ENCODE data around the gene PBLD.
A peak's percentile ranks its signal among the peaks of the same experiment; 100 is the strongest.
"Not testable (repeated sequence)": the region's sequence is repeated elsewhere in the genome, so short reads cannot be mapped to it uniquely, and the experiment has no call there.

The PBLD gene

DNA sequence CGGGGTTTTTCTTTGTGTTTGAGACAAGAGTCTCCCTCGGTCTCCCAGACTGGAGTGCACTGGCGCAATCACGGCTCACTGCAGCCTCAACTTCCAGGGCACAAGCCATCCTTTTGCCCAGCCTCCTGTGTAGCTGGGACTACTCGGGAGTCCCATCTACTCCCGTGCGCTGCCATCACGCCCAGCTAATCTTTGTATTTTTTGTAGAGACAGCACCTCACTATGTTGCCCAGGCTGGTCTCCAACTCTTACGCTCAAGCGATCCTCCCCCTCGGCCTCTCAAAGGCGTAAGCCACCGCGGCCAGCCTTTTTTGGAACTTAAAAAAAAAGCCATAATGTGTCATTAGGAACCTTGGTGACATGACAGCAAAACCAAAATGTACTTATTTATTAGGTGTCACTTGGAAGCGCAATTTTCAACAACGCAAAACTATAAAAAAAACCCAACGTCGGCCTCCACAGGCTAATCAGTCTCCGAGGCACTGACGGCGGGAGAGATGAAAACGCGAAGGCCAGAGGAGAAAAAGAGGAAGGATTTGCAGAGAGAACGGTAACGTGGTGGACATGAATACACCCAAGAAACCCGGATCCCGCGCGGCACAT, 1.8 kb downstream of the PBLD start:
- DNase-seq (ENCODE audit: low spot score), result no peak

GRCh38 chr10:68329506-68329861, 3.2 kb downstream of the PBLD start:
- DNase-seq (ENCODE audit: low spot score), result no peak

GRCh38 chr10:68327889-68328786, 4.6 kb downstream of the PBLD start:
- peak; percentile 69 for DNase-seq (ENCODE audit: low spot score)

DNA sequence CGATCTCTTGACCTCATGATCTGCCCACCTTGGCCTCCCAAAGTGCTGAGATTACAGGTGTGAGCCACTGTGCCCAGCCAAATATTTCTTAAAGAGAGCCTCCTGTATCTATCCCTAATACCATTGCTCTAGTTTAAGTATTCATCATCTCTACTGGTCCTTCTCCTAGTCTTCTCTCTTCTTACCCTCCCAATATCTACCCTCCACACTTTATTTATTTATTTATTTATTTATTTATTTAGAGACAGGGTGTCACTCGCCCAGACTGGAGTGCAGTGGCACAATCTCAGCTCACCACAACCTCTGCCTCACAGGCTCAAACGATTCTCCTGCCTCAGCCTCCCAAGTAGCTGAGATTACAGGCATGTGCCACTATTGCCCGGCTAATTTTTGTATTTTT, 8.3 kb downstream of the PBLD start:
- DNase-seq (ENCODE audit: low spot score), result not testable (repeated sequence)

- no peak for DNase-seq (ENCODE audit: low spot score)
Measured at GRCh38 chr10:68318331-68319059, 14.2 kb downstream of the PBLD start.

- DNase-seq (ENCODE audit: low spot score), result no peak
Measured at GRCh38 chr10:68315582-68315981, 17.1 kb downstream of the PBLD start.

GRCh38 chr10:68314930-68315329, 17.8 kb downstream of the PBLD start:
- not testable (repeated sequence) for DNase-seq (ENCODE audit: low spot score)

DNA sequence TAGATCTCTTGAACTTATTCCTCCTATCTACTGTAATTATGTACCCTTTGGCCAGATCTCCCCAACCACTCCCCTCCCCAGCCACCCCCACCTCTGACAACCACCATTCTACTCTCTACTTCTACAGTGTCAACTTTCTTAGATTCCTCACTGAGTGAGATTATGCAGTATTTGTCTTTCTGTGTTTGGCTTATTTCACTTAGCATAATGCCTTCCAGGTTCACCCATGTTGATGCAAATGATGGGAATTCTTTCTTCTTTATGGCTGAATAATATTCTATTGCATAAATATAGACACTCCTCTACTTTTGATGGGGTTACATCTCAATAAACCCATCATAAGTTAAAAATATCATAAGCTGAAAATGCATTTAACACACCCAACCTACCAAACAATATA, 22.2 kb downstream of the PBLD start:
- DNase-seq (ENCODE audit: low spot score), result no peak

- DNase-seq (ENCODE audit: low spot score), result no peak
Measured at GRCh38 chr10:68305854-68306253, 26.9 kb downstream of the PBLD start.

GRCh38 chr10:68303849-68304412, 28.8 kb downstream of the PBLD start:
- DNase-seq (ENCODE audit: low spot score), result no peak

- no peak for DNase-seq (ENCODE audit: low spot score)
Measured at GRCh38 chr10:68302871-68303270, 29.9 kb downstream of the PBLD start.

GRCh38 chr10:68302503-68302823, 30.3 kb downstream of the PBLD start:
- no peak for DNase-seq (ENCODE audit: low spot score)

DNA sequence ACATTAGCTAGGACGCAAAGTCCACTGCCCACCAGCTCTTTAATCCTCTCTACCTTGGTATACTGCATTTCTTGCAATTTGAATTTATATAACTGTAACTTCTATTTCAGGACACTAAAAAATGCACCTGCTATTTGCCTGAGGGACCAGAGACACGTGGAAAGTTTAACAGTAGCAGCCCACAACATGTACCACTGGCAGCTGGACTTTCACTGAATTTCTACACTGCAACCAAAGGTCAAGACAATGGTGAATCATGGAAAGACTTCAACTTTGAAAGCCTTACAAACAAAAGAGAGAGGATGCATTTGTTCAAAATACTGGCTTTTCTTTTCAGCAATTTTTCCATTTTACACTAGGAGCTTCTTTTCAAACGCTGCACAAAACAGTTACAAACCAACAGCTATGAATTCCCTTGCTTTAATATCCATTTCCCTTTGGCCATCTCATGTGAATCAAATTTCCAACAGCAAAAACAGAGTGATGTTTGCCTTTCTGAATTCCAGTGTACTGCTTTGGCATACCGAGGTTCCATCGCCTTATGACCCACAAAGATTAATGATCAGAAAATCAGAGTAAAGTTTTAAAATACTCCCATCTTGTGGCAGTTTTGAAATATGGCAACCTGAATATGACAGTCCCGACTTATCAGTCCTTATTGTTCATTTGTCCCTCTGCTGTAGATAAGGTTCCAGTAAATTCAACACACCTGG, 30.8 kb downstream of the PBLD start:
- peak; percentile 57 for DNase-seq (ENCODE audit: low spot score)

GRCh38 chr10:68301301-68301700, 31.4 kb downstream of the PBLD start:
- no peak for DNase-seq (ENCODE audit: low spot score)

DNA sequence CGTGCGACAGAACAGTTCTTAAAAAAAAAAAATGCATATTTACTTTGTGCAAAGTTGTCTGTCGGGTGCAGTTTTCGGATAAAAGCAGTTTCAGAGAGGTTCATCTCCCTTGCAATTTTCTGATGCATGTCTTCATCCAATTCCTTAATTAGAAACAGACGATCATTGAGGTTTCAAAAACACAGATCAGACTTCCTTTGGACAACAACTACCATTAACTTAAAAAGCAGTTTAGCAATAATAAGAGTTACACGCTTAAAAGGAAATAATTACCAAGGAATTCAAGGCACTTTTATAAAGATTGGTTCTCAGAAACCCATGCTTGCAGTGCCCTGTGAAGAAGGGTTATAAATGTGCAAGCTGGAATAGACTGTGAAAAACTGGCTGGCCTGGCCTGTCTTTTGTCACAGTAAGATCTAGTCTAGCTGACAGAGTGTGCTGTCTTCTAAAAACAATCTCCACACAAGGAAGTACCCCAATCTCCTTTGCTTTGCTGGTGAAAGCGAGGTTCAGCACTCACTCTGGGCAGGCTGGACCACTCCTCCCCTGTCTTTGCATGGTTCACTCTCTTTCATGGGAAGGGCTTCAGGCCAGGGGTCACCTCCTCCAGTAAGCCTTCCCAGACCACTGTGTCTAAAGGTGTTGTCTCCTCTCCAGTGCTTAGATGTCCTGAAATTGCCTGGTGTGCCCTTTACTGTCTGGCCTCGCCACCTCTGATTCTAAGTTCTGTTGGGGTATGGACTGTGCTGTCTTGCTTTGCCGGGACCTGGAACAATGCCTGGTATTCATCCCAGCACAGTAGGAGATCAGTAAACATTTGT, 35.7 kb downstream of the PBLD start:
- no peak for DNase-seq (ENCODE audit: low spot score)

GRCh38 chr10:68290736-68291135, 42.0 kb downstream of the PBLD start:
- no peak for DNase-seq (ENCODE audit: low spot score)

DNA sequence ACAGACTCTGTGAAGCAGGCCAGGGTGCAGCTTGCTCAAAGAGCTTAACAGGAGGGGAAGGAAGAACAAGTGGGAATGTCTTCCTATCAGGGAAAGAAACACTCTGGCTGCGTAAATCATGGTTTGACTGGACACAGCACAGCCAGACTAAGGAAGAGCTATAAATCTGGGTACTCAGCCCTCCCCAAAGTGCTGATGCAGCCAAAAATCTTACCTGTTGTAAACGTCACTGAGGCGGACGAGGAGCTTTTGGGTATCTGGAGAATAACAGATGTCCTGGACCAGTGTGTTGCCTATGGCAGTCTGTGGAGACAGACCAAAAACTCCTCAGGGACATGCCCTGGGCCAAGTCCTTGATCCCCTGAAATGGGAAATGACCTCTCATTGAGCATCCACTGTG, 44.0 kb downstream of the PBLD start:
- no peak for DNase-seq (ENCODE audit: low spot score)

- no peak for DNase-seq (ENCODE audit: low spot score)
Measured at GRCh38 chr10:68284062-68285001, 48.4 kb downstream of the PBLD start.

DNA sequence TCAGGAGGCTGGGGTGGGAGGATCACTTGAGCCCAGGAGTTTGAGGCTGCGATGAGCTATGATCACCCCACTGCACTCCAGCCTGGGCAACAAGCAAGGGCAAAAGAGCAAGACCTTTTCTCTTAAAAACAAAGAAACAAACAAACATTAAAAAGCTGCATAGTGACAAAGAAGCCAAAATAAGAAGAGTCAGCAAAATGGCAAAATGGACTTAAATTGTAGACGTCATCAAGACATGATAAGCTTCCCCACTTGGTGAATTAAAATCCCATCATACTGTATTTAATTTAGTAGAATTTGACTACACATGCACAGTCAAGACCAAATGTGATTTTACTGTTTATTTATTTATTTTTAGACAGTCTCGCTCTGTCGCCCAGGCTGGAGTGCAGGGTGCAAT, 52.0 kb downstream of the PBLD start:
- no peak for DNase-seq (ENCODE audit: low spot score)

All from hepatic stellate cell (primary cell).